ENCODE results near the gene NUP88.
A peak's percentile ranks its signal among the peaks of the same experiment; 100 is the strongest.
"Not testable (repeated sequence)": the region's sequence is repeated elsewhere in the genome, so short reads cannot be mapped to it uniquely, and the experiment has no call there.

The NUP88 gene

DNA sequence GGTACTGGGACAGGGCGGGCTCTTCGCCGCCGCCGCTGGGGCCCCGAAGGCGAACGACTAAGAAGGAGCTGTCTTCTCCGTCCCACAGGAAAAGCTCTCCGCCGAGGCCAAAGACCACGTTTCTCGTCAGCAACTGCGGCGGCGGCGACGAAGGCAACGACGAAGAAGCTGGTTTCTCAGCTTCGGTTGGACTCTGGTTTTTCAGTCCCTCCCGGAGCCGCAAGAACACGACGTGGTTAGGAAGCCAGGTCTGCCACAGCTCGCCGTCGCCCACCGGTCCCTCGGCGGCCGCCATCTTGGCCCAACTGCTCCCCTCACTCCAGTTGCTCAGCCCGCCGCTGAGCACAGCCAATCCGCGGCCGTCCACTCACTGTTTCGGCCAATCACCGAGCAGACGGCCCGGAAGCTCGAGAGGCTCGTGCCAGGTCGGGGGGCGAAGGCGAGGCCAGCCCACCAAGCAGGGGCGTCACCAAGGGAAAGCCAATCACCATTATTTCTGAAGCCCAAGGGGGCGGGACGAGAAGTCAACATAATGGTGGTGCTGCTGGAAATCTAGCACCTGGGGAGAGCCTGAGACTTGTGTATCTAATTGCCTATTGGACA, at the start of gene NUP88:
TSS of gene NUP88 (minus strand) at position 307 of the 603 bp plus-strand sequence. CDS start at position 295, 12 bp downstream.
- peak; percentile 95 to 96 for DNase-seq

DNA sequence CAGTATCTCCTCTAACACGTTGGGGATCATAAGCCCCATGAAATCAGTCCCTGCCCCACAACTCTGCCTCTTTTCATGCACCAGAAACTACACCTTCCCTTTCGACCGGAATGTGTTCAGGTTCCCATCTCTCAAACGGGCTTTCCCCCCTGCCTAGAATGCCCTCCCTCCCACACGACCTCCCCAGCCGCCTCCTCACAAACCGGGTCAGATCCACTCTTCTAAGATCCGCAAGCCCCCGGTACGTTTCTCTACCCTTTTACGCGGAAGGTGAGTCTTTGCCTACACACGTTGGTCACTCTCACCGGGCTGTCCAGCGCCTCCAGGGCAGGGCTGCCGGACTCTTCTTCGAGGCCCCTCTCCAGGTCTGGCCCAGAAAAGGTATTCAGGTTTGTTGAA, 48.6 kb upstream of the NUP88 start:
- no peak for DNase-seq

DNA sequence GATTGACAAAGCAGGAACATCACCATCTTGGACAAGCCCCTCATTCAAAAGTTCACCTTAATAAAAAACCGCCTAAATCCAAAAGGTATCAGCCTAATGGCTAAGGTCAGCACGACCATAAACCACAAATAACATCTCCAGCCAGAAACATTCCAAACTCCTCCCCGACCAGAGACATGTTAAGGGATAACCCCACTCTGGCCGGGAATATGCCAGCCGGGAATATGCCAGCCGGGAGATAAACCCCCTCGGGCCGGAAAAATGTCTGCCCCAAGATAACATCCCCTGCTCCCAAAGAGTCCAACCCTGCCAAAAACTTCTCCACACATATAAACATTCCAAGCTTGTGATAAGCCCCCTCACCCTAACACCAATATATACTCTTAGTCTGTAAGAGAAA, 48.0 kb upstream of the NUP88 start:
- DNase-seq: no peak

DNA sequence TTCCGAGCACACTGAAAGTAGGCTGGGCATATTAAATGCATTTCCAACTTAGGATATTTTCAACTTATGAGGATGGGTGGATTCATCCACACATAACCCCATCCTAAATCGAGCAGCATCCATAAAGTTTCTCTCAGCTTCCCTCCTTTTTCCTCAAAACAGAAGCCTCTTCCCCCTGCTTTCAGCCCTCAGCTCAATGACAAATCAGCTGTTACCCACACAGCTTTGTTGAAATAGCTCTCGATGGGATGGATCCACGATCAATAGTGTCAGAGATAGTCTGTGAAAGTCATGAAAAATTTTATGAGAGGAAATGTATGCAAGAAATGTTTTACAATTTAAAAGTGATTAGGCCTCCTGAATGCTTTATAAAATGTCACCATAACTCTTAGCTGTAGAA, 46.8 kb upstream of the NUP88 start:
- no peak for DNase-seq

DNA sequence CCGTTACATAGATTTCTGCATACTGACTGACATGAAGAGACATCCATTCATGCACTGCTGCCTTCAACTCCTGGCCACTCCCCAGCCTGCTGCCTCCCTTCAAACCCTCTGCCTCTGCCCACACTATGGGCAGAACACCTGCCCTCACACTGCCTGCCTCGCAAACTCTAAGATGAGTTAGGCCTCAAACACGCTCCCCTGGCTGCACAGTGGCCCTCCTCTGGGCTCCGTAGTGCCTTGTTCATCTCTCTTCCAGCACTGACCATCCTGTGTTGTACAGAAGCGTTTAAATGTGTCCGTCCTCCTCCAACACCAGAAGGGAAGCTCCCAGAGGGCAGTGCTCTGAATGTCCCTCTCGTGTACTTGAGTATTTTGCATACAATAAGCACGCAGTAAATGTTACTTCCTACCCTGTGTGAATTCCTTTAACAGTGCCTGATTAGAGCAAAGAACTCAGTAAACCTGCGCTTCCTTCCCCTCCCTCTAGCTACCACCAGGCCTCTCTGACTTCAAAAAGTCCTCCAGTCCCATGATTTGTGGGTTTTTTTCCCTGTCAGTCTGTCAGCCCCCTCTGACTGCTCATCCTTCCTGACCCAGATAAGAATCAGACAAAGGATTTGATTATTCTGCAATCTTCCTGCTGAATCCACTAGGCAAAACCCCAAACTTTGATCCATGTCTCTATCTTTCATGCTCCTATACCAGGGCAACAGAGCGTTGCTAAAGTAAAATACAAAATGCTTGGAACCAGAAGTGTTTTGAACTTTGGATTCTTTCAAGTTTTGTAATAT, 45.5 kb upstream of the NUP88 start:
- no peak for DNase-seq

DNA sequence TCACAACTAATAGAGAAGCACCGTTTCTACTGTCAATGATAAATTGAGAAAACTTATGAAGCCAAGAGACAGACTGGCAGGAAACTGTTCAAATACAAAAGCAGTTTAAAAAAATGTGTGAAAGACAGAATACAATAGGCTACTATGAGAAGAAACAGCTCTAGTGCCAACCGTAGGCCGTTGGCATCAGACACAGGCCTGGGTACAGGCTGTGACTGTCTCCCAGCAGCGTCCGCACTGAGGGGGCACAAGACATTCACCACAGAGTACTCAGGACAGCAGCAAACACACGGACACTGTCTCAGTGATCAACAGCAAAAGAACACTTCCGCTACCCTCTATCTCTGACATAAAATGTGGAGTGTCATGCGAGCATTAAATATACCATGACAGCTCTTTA, 27.3 kb upstream of the NUP88 start:
- DNase-seq: no peak

DNA sequence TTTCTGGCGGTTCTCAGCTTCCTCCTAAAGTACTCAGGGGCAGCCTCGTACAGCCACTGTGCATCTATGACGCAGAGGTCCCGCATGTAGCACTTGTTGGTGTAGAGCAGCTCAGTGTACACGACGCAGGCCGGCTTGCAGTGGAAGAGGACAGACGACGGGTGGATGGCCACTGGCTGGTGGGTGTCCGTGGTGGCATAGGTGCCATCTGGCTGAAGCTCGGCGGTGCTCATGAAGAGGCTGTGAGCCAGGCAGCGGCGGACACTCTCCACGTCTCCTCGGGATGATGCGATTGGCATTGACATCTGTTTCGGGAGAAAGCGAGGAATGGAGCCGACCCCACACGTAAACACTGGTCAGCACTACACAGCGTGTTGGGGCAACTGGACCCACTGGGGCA, 24.7 kb upstream of the NUP88 start:
- no peak for DNase-seq

DNA sequence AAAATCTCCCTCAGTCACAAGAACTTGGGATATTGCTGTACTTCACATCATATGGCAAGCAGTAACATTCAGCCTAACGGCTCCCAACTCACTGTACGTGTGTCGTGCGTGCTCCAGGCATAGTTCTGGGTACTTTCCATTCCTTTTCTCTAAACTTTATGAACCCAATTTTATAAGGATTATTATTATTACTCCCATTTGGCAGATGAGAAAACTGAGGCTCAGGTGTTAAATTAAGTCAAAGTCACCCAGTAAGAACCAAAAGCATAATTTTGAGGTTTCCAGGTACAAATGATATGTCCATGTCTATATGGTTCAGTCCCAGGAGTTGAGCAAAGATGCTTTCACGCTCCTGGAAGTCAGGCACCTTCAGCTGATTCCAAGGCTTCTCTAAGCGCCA, 24.3 kb upstream of the NUP88 start:
- DNase-seq: no peak

DNA sequence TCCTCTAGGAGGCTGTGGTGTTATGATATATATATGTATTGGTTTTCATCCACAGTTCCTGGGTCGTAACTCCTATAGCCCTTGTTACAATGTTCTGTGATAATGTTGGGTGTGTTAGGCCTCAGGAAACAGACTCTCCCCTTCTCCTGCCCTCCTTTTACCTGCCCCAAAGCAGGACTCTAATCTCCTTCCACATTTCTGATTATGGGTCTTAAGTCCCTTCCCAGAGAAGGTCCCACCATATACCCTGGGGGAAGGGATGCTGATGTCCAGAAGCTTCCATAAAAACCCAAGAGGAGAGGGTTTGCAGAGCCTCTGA, 19.9 kb upstream of the NUP88 start:
- DNase-seq: no peak

DNA sequence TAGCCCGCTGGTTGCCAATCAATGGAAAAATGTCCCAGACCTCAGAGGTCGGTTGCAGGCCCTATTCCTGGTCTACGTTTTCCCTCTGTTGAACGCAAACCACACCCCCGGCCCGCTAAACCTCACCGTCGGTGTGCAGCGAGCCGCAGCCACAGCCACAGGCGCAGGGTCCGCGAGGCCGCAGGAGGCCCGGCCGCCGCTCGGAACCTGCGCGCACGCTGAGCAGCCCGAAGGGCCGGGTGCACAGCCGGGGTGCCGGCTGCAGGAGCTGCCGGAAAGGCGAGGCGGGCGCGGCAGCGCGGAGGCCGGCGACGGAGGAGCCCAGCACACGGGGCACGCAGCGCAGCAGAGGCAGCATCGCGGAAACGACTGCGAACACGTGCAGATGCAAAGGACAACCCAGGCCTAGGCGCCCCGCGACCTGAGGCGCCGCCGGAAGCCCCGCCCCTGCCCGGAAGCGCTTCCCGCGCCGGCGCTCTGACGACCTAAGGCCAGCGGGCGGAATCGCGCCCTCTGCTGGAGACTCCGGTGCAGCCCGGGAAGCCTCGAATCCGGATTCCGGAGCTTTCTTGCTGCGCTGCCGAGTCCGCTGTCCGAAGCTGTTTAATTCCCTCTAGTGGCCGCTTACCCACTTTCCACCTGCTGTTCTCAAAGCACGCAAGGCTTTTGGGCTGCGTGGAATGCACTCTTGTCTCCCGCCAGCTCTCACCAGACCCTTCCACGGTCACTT, 19.4 kb upstream of the NUP88 start, which contains the start of gene C1QBP:
TSS of gene C1QBP (minus strand) at position 440 of the 730 bp plus-strand sequence. CDS start at position 358, 82 bp downstream.
- peak; percentile 93 to 94 for DNase-seq

DNA sequence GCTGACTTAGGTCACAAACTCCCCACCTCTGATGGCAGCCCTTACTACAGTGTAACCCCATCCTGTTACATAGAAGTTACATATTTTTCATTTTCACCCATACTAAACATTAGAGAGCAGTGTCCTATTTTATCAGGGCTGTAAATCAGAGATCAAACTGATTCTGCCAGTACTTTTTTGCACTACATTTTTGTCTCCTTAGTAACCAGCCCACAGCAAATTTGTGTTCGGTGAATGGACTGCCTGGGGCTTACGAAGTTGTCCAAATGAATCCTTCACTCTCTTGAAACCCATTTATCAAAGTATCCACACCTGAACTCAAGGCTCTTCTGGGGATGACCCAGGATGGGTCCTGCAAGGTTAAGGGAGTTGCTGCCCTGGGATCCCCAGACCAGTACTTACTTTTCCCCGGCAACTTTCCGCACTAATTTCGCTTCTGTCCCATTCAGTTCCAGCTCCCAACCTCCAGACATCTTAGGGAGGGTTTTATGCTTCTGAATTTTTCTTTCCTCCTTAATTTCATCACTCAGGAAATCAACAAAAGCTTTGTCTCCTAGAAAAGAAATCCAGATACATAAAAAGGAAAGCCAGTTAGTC, 18.4 kb upstream of the NUP88 start:
- peak in 1 of 2 donors; percentile 9 for DNase-seq

DNA sequence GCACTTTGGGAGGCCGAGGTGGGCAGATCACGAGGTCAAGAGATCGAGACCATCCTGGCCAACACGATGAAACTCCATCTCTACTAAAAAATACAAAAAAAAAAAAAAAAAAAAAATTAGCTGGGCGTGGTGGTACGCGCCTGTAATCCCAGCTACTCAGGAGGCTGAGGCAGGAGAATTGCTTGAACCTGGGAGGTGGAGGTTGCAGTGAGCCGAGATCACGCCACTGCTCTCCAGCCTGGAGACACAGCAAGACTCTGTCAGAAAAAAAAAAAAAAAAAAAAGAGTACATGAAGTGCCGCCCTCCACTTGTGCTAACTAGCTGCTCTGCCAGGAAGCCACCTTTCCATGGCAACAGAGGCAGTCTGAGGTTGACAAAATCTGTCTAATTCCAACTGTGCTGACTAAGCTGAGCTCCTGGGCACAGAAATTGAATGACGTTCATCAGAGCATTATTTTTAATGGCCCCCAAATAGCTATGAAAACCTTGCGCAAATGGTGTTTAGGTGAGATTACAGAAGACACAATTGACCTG, 16.4 kb upstream of the NUP88 start:
- DNase-seq: not testable (repeated sequence)

DNA sequence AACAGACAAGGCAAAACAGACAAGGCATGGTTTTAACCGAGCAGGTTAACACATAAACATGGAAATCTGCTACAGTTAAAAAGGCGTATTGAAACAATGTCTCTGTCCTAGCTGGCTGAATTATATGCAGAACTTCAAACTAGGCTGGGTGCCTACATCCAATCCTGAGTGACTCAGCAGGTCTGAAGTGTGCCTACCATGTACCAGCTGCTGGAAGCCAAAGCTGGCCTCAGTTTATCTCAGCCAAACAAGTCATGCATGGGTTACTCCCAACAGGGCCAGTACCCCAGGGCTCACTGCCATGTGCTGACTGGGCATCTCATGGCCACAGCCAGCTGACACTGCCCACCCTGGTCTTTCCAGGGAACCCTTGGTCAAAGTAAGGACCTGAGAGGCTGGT, 15.5 kb upstream of the NUP88 start:
- DNase-seq: no peak

DNA sequence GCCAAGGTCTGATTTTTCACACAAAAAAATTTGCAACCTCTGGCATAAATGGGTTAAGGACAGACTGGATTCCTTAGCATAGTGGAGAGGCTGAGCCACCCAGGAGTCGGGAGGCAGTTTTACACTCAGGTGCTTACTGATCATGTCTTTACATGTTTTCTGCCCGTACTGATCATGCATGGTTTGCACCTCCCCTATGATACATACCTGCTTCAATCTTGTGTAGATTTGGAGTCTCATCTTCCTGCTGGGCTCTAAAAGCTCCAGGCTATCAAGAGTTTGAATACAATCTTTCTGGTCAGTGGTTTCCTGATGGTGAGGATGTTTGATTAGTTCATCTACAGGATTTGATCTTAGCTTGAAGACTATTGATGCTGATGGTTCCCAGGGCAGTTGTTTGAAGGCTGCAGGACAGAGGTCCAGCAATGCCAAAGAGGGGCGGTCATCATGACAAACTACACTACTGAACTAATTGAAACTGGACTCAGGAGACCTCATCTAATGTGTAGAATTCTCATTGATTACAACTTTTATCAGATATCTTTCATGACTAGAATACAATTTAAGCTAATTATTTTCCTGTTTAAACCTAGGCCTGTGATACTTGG, 12.6 kb upstream of the NUP88 start:
- no peak for DNase-seq

DNA sequence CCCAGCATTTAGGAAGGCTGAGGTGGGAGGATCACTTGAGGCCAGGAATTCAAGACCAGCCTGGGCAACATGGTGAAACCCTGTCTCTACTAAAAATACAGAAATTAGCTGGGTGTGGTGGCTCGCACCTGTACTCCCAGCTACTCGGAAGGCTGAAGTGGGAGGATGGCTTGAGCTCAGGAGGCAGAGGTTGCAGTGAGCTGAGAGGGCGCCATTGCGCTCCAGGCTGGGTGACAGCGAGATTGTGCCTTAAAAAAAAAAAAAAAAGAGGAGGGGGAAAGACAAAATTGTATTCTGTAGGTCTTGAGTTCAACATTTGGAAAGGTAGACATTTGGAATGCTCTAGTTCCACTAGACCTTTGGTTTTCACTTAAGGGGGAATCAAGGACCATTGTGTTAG, 11.8 kb upstream of the NUP88 start:
- not testable (repeated sequence) for DNase-seq

DNA sequence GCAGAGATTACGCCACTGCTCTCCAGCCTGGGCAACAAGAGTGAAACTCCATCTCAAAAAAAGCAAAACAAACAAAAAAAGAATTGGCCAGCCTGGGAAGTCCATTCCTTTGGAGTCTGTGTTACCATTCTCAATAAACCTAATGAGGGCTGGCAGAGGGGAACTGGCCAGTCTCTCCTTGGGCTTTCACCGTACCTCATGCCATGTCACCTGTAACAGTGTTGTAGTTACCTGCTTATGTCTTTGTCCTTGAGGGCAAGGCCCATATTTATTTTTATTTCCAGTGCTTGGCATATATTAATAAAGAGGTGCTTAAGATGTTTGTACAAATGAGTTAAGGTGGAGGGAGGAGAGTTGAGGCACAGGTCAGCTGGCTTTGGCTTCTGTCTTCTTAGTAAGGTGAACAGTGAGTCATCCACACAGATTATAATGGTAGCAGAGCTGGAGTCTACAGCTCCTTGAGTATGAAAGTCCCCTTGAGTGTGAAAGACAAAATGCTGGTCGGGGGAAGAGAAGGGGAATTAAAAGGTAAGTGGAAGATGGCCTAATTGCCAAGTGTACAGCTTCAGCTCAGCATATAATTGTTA, 11.0 kb upstream of the NUP88 start:
- no peak for DNase-seq

DNA sequence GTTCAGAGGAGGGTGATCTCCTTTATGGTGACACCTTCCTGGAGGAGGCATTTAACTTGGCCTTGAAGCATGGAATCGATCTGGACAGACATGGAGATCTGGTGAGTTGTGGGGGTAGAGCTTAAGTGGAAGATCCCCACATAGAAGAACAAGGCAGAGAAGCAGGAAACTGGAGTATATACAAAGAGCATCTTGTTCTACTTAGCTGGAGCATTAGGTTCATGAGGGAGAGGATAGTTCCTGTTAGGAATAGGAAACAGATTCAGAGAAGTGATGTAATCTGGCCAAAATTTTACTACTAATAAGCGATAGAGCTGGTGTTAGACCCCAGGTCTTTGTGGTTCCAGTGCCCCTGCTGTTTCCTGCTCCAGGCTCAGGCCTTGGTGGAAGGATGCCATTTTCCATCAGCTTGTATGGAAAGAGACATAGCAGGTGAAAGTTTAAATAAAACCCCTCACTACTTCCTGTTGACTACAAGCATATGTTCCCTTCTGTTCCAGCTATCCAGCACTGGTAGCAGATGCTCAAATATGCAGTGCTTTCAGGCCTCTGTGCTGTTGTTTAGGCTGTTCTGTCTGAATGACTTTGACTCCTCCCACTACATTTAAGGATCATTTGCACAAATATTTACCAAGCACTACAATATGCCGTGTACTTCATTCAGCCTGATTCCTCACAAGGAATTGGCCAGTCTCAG, 9.9 kb upstream of the NUP88 start:
- DNase-seq: no peak

DNA sequence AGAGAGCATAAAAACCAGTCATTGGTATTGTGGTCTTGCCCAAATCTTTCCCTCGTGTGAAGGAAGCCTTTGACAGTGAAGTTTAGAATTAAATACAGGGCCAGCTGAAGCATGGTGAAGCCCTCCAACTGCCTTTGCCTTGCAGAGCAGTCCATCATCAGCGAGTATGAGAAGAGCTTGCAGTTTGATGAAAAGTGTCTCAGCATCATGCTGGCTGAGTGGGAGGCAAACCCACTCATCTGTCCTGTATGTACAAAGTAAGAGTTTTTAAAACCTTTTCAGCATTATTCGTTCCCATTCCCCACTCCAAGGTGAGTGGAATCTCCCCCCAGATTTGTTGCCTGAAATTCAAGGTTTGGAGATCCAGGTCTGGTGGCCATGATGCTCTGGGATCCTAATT, 6.4 kb upstream of the NUP88 start:
- DNase-seq: no peak

DNA sequence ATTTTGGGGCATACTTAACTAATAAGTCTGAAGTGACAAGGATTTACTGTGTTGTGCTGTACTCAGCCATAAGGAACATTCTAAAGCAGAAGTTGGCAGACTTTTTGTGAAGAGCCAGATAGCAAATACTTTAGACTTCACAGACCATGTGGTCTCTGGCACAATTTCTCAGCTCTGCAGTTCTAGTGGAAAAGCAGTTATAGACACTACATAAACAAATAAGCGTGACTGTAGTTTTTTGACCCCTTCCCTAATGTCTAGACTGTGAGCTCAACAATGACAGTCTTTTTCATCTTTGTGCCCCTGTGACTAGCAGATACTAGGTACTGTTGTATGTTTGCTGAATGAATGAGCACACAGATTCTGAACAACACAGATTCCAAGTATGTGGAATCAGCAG, 5.4 kb upstream of the NUP88 start:
- DNase-seq: no peak

DNA sequence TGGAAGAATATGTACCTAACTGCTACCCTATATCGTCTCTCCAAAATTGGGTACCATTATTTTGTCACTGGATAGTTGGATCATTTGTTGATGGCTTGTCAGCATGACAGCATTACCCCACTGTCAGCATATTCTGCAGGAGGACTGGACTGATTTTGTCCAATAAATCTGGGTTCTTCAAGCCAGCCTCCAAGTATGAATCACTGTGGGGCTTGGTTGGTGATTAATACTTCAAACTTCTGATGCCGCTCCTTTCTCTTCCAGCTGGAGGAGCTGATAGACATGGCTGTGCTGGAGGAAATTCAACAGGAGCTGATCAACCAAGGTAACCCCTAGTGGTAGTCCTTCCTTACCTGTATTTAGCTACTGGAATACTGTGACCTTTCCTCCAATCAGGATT, 3.0 kb upstream of the NUP88 start:
- DNase-seq: no peak

DNA sequence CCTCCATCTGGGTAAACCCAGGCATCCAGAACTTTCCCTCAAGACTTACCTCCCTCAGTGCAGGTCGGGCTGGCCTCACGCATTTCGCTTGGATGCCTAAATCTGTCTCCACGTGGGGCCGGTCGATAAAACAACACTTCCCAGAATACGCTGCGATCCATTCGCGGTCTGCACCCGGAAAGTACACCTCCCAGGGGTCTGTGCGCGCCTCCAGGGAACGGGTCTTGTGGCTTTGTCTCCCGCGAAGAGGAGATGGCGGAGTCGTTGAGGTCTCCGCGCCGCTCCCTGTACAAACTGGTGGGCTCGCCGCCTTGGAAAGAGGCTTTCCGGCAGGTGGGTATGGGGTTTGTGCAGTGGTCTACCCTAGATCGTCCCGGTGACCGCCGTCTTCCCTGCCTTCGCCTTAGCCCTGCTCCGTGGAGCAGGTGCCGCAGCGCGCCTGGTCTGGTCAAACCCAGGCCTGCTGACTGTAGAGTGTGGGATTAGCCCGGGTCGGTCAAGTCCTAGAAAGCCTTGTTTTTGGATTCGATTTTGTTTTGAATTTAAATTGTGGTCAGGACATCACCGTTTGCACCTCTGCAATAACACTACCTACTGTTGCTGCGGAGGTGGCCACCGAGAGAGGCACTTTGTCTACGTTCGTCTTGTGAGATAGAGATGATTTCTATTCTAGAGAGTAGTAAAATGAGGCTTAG, 644 bp upstream of the NUP88 start, which contains the start of gene RPAIN:
TSS of gene RPAIN (plus strand) at position 224 of the 695 bp plus-strand sequence. CDS start at position 253, 29 bp downstream.
- DNase-seq: peak; percentile 86 to 88

Measured in CD4-positive, alpha-beta T cell treated with Interleukin-4 for 1 hour (primary cell).